ENCODE measurements around the gene LRIG2. TPM values are rescaled to one million over a fixed set of nuclear protein-coding genes. Genes with fewer than 3 reads are reported as not detected.

LRIG2 gene
- total RNA-seq, 1 donor from 2014 or later, result 15.0 TPM

DNA sequence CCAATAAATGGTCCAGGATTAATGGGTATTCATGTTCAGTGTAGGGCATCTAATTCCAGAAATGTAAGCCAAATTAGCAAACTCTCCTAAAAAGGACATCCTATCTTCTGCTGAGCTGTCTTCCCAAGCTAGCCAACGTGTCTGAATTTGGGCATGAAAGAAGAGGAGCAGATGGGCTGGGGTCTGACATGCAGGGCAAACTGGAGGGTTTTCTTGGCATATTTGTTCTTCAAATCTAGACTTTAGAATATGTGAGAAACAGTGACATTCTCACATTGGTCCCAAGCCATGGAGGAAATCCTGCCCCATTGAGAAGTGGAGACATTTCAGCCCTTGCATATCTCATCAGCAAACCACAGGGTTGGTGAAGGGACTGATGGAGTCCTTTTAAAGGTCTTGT, 67.2 kb downstream of the LRIG2 start:
- H3K27me3 ChIP-seq (ENCODE audit: low read depth), result no peaks in the 10 kb centered on the region
- no peaks in the 10 kb centered on the region for H3K36me3 ChIP-seq
- DNase-seq (no peak), ATAC-seq (no peak)
- H3K4me3 ChIP-seq, result no peak overlapping the region
- no peak overlapping the region for H3K27ac ChIP-seq
- TF ChIP-seq, protein P1, sequence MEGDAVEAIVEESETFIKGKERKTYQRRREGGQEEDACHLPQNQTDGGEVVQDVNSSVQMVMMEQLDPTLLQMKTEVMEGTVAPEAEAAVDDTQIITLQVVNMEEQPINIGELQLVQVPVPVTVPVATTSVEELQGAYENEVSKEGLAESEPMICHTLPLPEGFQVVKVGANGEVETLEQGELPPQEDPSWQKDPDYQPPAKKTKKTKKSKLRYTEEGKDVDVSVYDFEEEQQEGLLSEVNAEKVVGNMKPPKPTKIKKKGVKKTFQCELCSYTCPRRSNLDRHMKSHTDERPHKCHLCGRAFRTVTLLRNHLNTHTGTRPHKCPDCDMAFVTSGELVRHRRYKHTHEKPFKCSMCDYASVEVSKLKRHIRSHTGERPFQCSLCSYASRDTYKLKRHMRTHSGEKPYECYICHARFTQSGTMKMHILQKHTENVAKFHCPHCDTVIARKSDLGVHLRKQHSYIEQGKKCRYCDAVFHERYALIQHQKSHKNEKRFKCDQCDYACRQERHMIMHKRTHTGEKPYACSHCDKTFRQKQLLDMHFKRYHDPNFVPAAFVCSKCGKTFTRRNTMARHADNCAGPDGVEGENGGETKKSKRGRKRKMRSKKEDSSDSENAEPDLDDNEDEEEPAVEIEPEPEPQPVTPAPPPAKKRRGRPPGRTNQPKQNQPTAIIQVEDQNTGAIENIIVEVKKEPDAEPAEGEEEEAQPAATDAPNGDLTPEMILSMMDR (IDR thresholded peaks at IDR 0.05), result no peak
- peaks cover 33% of the 10 kb centered on the region for H3K4me1 ChIP-seq
- H3K9me3 ChIP-seq, result no peaks in the 10 kb centered on the region
- intact Hi-C loops (cut with DNase I), result no loop called here

DNA sequence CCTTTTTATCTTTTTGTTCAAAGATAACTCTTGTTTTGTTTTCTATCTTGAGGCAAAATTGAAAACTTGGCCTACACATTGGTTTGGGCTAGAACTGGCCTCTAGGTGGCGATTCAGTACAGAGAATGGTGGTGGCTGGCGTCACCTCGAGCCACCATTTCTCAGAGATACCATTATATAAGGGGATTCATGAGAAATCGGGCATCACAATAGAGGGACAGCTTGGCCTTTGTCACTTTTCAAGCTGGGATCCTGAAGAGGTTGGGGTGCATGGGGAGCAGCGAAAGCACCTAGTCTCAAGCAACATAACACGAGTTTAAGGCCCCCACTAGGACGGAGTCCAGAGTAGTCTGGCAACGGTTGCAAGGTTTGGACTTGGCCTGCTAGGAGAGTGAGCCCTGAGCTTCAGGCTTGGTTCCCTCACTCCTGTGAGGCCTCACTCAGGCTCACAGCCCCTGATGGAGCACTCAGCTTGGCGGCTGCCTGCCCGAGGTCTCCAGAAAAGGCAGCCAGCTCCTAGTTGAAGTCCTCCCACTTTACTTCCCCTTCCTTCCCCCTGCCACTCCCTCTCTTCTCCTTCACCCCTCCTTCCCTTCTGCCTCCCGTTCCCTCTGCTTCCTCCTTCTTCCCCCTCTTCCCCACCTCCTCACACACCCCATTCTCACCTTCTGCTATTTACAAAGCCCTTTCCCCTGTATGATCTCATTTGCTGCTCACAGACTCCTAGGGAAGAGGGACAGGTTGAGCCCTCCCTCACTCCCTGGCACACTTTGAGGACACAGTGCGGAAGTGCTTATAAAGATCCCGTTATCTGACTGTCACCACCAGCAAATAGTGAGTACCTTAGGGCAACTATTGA, 67.8 kb downstream of the LRIG2 start:
- Histone ChIP-seq H3K4me3 (peak overlapping the region; percentile 28), H3K27me3 (ENCODE audit: low read depth) (no peaks in the 10 kb centered on the region), H3K9me3 (no peaks in the 10 kb centered on the region), H3K27ac (peak overlapping the region; percentile 44), H3K36me3 (no peaks in the 10 kb centered on the region), H3K4me1 (peaks cover 33% of the 10 kb centered on the region)
- DNase-seq (peak; percentile 57), ATAC-seq (peak; percentile 89 to 94)
- intact Hi-C loops (cut with DNase I), result no loop called here
- TF ChIP-seq, protein P1 (IDR thresholded peaks at IDR 0.05), result peak; percentile 82

DNA sequence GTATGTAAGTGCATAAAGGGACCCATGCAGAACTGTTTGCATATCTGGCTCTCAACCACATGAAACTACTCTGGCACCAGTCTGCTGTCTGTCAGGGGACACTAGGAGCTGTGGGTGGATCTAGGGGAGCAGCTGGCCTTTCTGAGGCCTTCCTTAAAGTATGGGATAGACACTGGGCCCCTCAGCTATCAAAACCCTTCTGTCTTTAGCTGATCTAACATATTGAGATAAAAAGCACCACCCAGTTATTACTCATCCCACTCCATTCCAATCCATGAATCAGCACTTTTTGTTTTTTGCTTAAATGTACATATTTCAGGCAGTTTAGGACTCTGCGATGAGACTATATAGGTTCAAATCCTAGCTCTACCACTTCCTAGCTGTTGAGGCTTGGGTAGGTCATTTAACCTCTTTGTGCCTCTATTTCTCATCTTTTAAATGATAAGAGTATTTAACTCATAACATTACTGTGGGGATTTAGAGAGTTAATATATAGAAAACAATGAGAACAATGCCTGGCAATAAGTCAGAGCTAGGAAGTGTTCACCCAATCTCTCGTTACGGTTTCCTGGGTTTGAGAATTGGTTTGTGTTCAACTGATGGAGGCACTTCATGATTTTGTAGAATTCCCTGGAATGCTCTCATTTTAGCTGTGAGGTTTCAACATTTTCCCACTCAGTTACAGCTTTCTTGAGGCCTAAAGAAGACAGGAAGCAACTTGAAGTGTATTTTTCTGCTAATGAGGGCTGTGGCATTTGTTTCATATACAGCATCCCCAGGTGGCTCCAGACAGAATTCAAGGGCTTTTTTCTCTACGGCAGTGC, 68.9 kb downstream of the LRIG2 start:
- no peak for DNase-seq
- Histone ChIP-seq H3K36me3 (no peaks in the 10 kb centered on the region), H3K9me3 (no peaks in the 10 kb centered on the region), H3K27me3 (ENCODE audit: low read depth) (no peaks in the 10 kb centered on the region), H3K4me3 (no peak overlapping the region), H3K27ac (peak overlapping the region; percentile 21), H3K4me1 (peaks cover 33% of the 10 kb centered on the region)
- TF ChIP-seq, protein P1 (IDR thresholded peaks at IDR 0.05), result no peak
- peak; percentile 21 to 35 for ATAC-seq
- intact Hi-C loops (cut with DNase I), result no loop called here

DNA sequence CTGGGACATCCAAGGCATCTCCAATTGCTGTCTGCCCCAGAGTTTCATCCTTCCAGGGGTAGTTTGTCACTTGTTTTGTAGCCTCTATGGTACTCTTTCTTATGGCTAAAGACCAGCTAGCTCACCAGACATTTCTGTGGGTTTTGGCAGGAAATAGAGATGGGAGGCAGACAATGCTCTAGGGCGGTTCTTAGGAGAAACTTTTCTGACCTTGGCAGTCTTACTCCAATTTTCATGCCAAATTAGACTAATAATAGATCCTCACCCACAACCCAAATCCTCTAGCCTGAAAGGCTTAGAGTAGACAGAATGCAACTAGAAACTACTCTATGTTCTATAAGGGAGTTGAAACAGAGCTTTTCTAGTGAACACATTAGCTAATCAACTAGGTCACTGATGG, 69.8 kb downstream of the LRIG2 start:
- TF ChIP-seq, protein P1 (IDR thresholded peaks at IDR 0.05), result no peak
- intact Hi-C loops (cut with DNase I), result no loop called here
- peak overlapping the region; percentile 8 for H3K27ac ChIP-seq

DNA sequence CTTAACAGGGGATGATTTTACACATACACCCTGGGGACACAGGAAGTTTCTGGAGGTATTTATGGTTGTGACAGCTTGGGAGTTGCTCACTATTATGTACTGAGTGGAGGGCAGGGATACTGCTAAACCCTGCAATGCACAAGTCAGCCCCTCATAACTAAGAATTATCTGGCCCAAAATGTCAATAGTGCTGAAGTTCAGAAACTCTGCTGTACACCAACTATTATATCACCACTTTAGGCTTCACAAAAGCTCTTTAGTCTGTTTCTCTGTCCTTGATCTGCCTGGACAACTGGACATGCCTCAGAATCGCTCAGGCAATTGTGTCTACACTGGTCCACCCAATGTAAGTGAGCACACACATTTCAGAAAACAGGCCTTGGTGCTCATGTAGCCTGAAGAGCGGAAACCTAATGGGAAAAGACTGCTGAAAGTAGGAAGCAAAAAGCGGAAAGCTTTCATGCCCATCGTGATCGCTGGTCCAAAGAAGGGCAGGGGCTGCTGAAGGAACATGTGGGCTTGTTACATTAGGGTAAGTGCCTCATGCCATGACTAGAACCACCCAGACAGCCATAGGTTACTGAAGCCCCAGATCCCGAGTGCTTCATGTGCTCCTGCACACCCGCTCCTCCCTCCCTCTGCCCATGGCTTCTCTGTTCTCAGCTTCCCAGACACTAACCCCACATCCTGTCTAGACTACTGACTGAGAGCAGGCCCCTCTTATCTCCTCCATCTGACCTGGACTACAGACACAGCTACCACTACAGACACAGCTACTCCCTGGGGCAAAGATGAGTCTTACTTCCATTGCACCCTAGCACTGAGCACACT, 73.5 kb downstream of the LRIG2 start:
- TF ChIP-seq, protein P1 (IDR thresholded peaks at IDR 0.05), result no peak
- peak in 1 of 2 donors; percentile 39 for ATAC-seq
- intact Hi-C loops (cut with DNase I), result no loop called here

More for the DNA sequence above, 69.8 kb downstream of the LRIG2 start:
- no peak overlapping the region for H3K4me3 ChIP-seq
- H3K4me1 ChIP-seq, result peaks cover 33% of the 10 kb centered on the region
- no peaks in the 10 kb centered on the region for H3K27me3 ChIP-seq (ENCODE audit: low read depth)
- no peaks in the 10 kb centered on the region for H3K9me3 ChIP-seq
- DNase-seq (no peak), ATAC-seq (no peak)
- no peaks in the 10 kb centered on the region for H3K36me3 ChIP-seq

More for the DNA sequence above, 73.5 kb downstream of the LRIG2 start:
- Histone ChIP-seq H3K27ac (no peak overlapping the region), H3K27me3 (ENCODE audit: low read depth) (no peaks in the 10 kb centered on the region), H3K4me3 (no peak overlapping the region), H3K4me1 (peaks cover 20% of the 10 kb centered on the region), H3K9me3 (no peaks in the 10 kb centered on the region), H3K36me3 (no peaks in the 10 kb centered on the region)
- no peak for DNase-seq

All from lower lobe of right lung (tissue), 2 donors.